Astrocyte of the spinal cord (primary cell): ENCODE results near the gene CRCP.

ENCODE experiments used
- DNase-seq: peaks from one replicate; pipeline ENCODE4 v3.0.0; 2011; ENCODE audit warnings: low read depth, low spot score
- H3K4me3 ChIP-seq: 2 replicates; pipeline ENCODE4 v1.5.1; 2011; ENCODE audit warnings: low read depth, mild to moderate bottlenecking, low read length, moderate library complexity
- in situ Hi-C: cut with HindIII; loops from 2 replicates; pipeline ENCODE4 v1.10.0; 2017; ENCODE audit warnings: low sequenced_read_pairs
- TF ChIP-seq, protein P1 (sequence below): IDR thresholded peaks from 2 replicates; pipeline ENCODE4 v1.5.1; 2012; ENCODE audit warnings: low read depth, mild to moderate bottlenecking, low read length, inconsistent platforms

CRCP gene

DNA sequence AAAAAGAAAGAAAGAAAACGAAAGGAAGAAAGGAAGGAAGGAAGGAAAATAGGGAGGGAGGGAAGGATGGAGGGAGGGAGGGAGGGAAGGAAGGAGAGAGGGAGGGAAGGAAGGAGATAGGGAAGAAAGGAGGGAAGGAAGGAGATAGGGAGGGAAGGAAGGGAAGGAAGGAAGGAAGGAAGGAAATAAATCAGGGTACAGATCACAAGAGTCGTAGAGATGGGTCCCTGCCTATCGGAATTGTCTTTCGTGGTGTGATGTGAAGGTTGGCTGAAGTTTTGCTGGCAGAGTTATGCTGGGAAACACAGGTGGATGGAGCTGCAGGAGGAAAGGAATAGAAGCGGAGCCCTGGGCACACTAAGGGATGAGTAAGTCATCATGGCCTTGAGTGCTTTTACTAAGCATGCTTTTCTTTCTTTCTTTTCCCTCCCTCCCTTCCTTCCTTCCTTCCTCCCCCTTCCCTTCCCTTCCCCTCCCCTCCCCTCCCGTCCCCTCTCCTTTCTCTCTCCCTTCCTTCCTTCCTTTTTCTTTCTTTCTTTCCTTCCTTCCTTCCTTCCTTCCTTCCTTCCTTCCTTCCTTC lies 78.6 kb downstream of the CRCP start:
- DNase-seq, result no peak
- in situ Hi-C loops, result no loop called here
- H3K4me3 ChIP-seq, result no peak overlapping the region
- TF ChIP-seq, protein P1, sequence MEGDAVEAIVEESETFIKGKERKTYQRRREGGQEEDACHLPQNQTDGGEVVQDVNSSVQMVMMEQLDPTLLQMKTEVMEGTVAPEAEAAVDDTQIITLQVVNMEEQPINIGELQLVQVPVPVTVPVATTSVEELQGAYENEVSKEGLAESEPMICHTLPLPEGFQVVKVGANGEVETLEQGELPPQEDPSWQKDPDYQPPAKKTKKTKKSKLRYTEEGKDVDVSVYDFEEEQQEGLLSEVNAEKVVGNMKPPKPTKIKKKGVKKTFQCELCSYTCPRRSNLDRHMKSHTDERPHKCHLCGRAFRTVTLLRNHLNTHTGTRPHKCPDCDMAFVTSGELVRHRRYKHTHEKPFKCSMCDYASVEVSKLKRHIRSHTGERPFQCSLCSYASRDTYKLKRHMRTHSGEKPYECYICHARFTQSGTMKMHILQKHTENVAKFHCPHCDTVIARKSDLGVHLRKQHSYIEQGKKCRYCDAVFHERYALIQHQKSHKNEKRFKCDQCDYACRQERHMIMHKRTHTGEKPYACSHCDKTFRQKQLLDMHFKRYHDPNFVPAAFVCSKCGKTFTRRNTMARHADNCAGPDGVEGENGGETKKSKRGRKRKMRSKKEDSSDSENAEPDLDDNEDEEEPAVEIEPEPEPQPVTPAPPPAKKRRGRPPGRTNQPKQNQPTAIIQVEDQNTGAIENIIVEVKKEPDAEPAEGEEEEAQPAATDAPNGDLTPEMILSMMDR, result no peak

DNA sequence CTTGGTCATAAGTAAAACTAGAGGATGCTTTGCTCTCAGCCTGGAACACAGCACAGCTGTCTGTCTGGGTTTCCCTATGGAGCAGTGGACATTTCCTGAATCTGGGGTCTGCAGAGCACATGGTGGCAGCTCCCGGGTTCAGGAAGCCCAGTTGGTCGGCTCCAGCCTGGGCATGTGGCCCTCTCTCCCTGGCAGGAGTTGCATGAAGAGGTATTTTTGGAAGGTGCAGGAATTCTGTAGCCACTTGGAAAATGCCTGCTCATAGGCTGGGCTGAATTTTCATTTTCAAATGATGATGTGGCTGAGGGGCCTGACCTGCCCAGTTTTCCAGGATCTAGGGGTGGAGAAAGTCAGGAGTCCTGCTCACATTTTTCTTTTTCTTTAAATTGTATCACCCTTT lies 83.8 kb downstream of the CRCP start:
- in situ Hi-C loops, result no loop called here
- no peak for DNase-seq
- TF ChIP-seq, protein P1, result no peak
- no peak overlapping the region for H3K4me3 ChIP-seq

DNA sequence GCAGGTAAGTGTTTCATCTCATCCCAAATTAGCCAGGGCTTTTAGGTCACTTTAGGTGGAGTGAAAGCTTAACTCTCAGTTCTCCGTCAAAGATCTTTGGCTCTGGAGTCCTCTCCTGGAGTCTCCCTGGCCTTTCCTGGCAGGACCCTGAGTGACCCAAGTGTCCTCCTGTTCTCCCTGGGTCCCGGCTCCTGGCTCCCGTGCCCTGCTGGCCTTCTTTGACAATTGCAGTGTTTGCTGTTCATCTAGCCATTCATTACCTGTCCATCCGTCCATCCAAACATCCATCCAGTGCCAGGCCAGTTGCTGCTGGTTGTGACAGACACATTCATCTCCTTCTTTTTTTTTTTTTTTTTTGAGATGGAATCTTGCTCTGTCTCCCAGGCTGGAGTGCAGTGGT lies 84.3 kb downstream of the CRCP start:
- no peak overlapping the region for H3K4me3 ChIP-seq
- TF ChIP-seq, protein P1, result no peak
- DNase-seq, result no peak
- in situ Hi-C loops, result no loop called here

DNA sequence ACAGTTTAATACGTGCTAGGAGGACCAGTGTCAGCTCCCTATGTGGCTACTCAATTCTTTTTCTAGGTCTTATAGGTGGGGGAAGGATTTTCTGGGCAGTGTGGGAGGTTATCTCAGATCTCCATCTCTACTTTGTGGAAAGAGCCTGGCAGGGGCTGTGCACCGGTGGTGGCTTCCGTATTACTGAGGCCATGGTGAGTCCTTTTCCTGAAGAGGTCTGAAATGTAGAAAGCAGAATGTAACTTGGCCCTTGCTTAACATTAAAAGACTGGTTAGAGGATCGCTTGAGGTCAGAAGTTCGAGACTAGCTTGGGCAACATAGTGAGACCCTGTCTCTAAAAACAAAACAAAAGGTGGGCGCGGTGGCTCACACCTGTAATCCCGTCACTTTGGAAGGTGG lies 87.8 kb downstream of the CRCP start:
- TF ChIP-seq, protein P1, result no peak
- DNase-seq, result no peak
- in situ Hi-C loops, result no loop called here
- no peak overlapping the region for H3K4me3 ChIP-seq
